GM19238 (cell line): ENCODE data around the gene PCDH15.

Experiments used
- DNase-seq: peaks from one replicate; pipeline ENCODE4 v3.0.0; 2011; ENCODE audit warnings: low spot score; ENCODE audit not compliant: insufficient read length

PCDH15 gene

DNA sequence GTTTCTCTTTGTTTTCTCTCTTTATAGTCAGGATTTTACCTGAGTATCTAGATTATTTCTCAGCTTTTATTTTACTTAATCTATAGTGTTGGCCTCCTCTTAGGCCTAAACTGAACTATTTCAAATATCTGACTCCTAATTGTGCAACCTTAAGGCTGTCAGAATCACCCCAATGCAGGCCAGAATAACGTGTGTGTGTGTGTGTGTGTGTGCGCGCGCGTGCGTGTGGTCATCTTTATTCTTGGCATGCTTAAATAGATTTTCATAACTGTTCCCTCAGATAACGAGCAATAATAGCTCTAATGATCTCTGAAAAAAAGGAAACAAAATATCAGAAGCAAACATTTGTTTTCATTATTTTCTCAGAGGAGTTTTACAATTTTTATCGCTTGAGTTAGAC is 92.4 kb downstream of the PCDH15 start:
- DNase-seq: no peak

DNA sequence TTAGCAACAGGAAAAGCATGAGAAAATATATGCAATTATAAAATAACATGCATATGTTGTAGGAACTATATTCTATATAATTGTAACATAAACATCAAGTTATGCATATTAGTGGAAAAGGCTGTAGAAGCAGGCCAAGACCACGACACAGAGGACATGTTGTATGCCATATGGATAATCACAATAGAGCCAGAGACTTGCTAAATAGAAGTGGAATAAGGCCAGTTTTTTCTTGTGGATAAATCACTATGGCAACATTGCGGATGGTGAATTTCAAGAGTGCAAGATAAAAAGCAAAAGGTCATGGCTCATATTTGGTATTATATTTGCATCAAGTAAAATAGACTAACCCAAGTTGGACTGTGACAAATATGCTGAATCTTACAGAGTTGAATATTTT is 93.0 kb downstream of the PCDH15 start:
- DNase-seq: no peak

DNA sequence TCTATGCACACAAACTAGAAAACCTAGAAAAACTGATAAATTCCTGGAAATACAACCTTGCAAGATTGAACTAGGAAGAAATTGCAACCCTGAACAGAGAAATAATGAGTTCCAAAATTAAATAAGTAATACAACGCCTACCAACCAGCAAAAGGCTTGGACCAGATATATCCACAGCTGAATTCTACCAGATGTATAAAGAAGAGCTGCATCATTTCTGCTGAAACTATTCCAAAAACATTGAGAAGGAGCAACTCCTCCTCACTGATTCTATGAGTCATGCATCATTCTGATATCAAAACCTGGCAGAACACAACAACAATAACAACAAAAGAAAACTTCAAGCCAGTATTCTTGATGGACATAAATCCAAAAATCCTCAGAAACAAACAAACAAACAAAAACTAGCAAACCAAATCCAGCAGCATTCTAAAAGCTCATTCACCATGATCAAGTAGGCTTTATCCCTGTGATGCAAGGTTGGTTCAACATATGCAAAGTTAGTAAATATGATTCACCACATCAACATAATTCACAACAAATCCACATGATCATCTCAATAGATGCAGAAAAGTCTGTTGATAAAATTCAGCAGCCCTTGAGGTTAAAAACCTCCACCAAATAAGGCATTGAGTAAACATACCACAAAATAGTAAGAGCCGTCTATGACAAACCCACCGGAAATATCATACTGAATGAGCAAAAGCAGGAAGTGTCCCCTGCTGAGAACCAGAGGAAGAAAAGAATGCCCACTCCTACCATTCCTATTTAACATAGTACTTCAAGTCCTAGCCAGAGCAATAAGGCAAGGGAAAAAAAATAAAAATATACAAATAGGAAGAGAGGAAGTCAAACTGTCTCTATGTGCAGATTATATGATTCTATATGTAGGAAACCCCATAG is 98.2 kb downstream of the PCDH15 start:
- DNase-seq: no peak

DNA sequence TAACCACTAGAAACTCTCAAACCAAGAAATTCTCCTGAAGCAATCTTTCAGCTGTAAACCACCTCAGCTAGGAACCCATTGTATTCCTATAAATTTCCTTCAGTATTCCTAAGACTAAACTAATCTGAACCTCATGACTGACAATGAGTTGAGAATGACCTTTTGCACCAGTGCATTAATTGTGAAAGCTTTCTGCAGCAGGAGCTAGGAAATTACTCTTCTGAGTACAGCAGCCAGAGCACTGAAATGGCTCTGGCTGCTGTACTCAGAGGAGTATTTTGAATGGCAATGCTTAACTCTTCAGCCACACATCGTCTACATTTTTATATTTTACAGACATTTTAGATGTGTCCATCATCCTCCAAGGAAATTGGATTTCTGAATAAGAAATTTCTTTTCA is 109.7 kb downstream of the PCDH15 start:
- DNase-seq: no peak

DNA sequence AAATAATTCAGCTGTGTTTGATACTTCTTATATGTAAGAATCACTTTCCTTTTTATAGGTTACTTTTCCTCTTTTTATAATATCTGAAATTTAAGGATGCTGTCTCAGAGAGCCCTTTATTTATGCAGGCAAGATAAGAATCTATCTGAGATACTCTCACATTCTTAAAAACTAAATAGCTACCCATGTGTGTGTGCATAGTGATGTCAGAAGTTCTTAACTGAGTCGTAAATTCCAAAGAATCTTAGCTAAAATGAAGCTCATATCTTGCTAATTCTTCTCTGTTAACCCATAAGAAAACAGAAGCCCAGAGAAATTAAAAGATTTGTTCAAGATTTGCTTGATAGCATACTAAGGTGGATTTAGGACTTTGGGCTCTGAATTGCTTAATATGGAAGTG is 118.5 kb downstream of the PCDH15 start:
- no peak for DNase-seq

DNA sequence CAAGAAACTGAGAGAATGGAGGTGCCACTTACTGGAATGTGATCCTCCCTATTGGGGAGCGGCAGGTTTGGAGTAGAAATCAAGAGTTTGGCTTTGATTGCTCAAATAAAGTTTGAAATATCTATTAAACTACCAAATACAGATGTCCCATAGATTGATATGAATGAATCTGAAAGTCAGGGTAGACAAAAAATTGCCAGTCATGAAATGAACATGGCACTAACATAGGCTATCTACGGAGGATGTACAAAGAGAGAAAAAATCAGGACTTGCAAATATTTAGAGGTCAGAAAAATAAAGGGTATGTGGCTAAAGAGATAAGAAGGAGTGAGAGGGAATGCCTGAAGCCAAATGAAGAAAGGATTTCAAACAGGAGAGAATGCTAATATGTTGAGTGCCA is 119.9 kb downstream of the PCDH15 start:
- DNase-seq: no peak

DNA sequence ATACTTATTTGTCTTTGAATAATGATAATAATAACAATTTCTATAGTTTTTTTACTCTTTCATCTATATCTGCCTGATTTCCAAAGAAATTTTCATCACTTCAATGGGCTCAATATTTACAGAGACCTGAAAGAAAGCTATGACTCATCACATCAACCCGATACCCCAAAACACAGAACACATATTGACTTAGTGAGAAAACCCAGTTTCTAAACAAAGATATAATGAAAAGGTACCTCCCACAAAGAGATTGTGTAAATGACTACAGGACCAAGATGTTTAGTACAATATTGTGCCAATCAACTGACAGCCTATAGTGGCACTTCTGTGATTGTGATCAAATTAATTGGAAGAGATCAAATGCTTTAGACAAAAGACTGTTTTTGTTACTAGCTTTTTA is 133.9 kb downstream of the PCDH15 start:
- DNase-seq: no peak

DNA sequence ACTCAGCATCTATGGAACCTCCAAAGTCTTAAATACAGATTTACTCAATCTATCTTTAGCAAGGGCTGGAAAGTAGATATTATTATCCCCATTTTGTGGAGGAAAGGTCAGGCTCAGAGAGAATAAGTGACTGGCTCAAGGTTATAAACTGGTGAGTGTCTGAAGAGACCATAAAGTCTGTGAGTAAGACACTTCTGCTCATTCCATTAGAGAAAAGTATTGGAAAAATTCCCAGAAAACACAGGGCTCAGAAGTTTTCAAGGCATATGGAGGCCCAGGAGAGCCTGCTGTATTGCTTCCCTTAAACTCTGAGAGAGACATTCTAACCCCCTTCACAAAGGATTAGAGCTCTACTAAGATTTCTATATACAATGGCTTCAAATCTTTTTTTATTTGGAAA is 134.8 kb downstream of the PCDH15 start:
- no peak for DNase-seq

DNA sequence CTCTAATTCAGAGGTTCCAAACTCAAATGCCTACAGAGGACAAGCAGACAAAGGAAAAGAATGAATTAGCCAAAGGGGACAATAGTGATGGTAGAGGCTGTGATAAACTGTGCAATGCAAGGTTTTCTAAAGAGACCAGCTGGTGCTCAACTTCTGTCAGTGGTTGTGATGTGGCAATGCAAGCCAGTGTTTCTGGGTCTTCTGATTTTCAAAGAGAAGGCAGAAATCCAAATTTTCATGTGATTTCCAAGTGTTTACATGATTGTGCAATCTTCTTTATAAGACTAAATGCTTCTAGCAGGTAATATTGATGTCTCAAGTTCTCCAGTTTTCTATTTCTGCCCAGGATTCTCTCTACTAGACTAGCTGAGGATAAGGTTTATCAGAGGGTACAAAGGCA is 135.9 kb downstream of the PCDH15 start:
- no peak for DNase-seq

DNA sequence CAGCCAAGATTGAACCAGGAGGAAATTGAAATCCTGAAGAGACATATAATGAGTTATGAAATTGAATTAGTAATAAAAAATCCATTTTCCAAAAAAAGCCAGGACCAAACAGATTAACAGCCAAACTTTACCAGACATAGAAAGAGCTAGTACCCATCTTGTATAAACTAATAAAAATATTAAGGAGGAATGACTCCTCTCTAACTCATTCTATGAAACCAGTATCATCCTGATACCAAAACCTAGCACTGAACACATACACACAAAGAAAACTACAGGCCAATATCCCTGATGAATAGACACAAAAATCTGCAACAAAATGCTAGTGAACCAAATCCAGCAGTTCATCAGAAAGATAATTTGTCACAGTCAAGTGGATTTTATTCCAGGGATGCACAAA is 140.6 kb downstream of the PCDH15 start:
- no peak for DNase-seq

DNA sequence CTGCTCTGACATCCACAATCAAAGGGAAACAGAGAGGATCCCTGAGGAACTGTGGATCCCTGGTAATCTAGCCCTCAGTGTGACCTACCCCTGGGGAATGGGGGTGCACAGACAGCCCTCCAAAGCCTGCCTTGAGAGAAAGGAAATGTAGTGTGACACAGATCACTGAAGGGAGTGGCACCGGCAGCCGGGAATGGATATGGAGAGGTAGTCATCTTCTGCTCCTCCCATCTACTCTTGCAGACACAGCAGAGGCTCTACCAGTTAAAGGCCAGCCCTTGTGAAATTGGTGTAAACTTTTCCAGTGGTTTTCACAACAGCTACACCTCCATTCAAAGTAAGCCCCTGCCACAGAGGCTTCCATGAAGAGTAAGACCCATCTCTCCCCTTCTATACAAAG is 144.4 kb downstream of the PCDH15 start:
- DNase-seq: no peak

DNA sequence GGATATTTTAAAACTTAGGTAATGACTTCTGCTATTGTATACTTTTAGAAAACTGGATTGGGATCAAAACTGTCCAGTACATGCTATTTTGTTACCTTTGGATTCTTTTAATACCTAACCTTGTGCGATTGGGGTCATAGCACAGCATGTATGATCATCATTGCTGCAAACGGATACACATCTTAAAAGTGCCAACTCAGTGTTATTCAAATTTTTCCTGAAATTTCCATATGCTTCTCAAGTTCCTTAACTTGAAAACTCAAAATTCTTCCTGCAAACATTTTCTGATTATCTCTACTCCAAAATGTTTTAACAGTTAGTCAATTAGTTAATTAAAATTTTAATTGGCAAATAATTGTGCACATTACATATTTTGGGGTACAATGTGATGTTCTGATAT is 147.5 kb downstream of the PCDH15 start:
- DNase-seq: no peak

DNA sequence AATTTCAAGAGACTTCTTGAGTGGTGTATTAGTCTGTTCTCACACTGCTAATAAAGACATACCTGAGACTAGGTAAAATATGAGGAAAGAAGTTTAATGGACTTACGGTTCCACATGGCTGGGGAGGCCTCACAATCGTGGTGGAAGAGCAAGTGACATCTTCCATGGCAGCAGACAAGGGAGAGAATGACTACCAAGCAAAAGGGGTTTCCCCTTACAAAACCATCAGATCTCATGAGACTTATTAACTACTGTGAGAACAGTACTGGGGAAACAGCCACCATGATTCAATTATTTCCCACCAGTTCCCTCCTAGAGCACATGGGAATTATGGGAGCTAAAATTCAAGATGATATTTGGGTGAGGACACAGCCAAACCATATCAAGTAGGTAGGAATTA is 150.5 kb downstream of the PCDH15 start:
- no peak for DNase-seq

DNA sequence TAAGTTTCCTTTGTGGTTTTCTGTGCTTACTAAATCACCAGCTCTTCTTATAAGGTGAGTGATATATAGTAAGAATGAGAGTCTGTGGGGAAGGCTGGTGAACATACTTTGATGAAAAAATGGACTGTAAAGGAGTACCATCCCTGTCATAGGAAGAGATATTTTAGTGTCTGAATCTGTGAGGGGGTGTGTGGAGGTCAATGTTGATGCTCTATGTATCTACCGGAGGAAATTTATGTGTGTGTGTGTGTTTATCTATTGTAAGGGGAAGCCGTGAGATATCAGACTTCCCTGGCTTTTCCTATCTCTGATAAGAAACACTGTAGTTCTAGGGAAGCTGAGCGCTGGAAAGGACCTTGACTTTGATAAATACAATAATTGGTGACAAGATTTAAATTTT is 179.0 kb downstream of the PCDH15 start:
- DNase-seq: no peak

DNA sequence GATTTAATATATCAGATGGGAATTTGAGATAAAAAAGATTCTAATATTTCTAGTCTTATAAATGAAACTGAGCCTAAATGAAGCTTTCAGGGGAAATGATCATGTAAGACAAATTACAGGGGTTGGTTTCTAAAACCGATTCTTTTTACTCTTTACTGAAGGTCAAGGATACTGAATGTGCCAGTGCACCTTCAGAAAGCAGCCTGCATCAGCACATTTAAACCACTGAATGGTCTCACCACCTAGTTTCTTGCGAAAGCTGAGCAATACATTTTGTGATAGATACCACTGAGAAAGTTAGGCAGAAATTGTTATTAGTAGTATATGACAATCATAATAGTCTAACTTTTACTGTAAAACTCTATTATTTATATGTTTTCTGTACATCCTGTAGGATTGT is 180.7 kb downstream of the PCDH15 start:
- no peak for DNase-seq

DNA sequence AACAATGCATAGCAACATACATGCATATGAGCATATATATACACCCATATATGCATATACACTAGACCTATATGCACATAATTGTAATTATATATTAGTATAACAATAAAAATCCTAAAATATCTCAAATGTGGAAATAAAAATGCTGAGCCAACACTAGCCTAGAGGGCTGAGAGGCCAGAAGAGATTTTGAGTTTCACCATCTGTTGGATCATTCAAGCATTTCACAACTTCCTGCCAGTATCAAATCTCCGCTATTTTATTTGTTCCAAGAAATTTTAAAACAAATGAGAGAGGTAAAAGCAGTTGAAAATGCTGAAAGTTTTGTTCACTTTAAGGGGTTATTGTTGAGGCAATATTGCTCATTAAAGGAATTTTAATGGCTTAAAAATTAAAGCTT is 187.0 kb downstream of the PCDH15 start:
- no peak for DNase-seq

DNA sequence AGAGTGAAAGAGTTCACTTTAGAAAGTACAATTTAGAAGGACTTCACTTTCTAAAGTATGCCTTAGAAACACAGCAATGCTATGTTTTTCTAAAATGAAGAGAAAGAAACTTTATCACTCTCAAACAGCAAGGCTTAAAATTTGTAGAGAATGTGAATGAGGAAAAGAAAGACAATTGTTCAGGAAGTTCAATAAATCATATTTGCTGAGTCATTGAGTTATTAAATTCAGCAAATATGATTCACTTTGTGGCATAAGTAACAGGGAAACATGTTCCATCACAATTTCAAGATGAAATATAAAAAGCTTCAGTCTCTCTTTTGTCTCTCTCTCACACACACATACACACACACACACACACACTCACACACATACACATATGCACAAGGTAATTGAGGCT is 187.9 kb downstream of the PCDH15 start:
- DNase-seq: no peak

DNA sequence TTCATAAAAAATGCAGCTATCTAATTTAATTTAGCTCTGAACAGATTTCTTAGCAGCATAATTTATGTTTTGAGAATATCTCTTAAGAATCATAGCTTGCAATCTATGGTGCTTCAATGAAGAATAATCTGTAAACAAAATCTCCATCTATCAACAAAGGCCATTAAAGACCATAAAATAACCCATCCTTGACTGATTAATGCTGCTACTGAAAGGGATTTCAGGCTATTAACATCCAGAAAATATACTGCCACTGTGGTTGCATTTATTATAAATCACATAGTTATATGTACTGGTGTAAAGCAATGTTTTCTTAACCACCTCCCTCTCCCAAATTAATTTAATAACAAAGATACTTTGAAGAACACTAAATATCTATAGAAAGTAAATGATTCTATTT is 191.6 kb downstream of the PCDH15 start:
- DNase-seq: no peak

DNA sequence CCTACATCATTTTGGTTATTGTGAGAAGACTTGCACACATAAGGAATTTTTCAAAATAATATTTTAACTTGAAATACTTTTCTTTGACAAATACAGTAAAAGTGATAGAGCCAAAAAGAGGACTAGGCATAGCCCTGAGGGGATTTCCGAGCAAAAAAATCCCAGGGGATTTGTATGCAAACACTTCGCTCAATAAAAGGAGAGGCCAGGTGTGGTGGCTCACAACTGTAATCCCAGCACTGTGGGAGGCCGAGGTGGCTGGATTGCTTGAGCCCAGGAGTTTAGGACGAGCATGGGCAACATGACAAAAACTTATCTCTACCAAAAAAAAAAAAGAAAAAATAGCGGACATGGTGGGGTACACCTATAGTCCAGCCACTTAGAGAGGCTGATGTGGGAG is 193.0 kb downstream of the PCDH15 start:
- no peak for DNase-seq

DNA sequence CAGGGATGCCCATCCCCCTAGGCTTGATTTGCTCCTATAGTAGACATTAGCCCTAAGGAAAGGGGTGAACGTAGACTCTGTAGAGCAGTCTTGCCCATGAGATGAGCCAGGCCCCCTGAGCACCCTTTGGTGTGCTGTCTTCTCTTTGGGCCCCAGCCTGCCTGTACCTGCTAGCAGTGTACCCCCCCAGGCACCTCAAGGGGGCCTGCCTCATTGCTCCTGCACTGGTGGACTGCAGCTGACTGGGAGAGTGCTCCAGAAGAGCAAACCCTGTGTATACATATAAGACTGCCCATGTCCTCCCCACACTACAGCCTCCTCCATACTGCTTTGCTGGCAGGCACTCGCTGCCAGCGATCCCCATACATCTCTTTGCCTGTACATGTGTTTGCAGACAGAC is 206.7 kb downstream of the PCDH15 start:
- DNase-seq: no peak

DNA sequence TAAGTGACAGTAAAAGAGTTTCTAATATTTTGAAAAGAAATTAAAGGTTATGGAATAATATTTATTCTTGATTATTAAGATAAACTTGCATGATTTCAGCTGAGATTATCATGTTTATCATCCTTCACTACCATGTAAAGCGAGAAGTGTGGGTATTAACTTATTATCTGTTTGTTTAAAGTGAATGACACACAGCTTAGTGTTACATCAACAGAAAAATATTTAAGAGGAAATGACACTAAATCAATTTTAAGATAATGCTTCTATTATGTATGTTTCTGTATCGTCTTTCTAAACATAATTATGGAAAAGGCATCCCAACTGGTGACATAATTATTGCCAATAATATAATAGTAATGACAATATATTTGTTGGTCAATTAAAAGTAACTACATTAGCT is 213.1 kb downstream of the PCDH15 start:
- DNase-seq: no peak

DNA sequence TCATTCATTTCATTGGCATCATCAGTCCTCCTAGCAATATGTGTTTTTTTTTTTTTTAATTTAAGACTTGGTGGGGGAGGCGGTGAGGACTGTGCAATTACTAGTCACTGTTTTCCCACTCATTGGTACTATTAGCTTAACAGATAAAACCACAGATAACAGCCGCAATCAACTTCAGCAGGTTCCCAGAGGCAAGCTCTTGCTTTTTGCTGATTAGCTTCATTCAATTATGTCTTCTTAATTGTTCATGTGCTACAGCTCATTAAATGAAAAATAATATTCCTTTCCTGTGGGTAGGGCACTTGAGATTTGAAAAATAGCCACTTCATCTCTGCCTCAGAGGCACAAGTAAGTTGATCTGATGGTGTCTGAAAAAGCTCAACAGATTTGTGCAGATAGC is 215.5 kb downstream of the PCDH15 start:
- DNase-seq: no peak

DNA sequence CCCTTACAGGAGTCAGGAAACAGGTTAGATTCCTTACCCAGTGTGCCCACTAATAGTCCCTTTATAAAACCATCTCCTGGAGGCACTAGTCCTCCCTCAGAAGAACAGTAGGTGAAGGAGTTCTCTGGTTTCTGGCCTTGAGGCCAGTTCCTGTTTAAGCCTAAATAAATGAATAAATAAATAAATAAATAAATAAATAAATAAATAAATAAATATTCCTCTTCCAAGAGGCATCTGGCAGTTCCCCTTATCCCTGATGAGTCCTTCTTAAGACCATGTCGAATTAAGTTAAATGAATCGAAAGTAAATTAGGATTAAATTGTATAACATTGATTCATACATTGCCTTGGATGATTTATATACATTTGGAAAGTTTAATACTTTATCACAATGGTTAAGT is 223.3 kb downstream of the PCDH15 start:
- DNase-seq: no peak

DNA sequence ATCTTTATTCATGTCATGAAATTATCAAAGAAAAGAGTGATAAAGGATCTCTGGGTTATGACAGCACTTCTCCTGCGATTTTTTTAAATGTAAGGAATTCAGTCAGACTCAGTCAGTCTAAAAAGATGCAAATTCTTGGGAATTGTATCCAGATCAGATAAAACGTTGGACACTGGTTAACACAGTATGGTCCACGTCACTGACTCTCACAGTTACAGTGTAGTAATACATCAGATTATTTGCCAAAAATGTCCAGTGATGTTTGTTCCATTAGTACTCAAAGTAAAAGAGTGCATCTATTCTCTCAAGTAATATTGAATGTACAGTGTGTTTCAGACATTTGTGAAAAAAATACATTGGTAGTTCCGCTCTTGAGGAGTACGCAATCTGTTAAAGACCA is 224.5 kb downstream of the PCDH15 start:
- DNase-seq: no peak
